Measurements from ENCODE around the gene HBE1. TPM values are rescaled to one million over a fixed set of nuclear protein-coding genes. Genes with fewer than 3 reads are reported as not detected.

HBE1 gene
- total RNA-seq, 1 experiment from 2014 or later = not detected

GRCh38 chr11:5288906-5289550 lies 19.3 kb upstream of the HBE1 start:
- no peaks in the 10 kb centered on the region for H3K27me3 ChIP-seq
- no peaks in the 10 kb centered on the region for H3K9me3 ChIP-seq
- no peak for DNase-seq
- H3K4me3 ChIP-seq = no peak overlapping the region
- no peaks in the 10 kb centered on the region for H3K36me3 ChIP-seq

GRCh38 chr11:5288108-5288905 lies 18.6 kb upstream of the HBE1 start:
- H3K4me3 ChIP-seq = no peak overlapping the region
- no peaks in the 10 kb centered on the region for H3K9me3 ChIP-seq
- no peaks in the 10 kb centered on the region for H3K36me3 ChIP-seq
- no peaks in the 10 kb centered on the region for H3K27me3 ChIP-seq
- peak; percentile 30 for DNase-seq

GRCh38 chr11:5286901-5287300 lies 17.2 kb upstream of the HBE1 start:
- H3K27me3 ChIP-seq = no peaks in the 10 kb centered on the region

GRCh38 chr11:5286351-5286750 lies 16.6 kb upstream of the HBE1 start:
- Histone ChIP-seq H3K9me3 (no peaks in the 10 kb centered on the region), H3K27me3 (no peaks in the 10 kb centered on the region), H3K4me3 (no peak overlapping the region), H3K36me3 (no peaks in the 10 kb centered on the region)
- DNase-seq = no peak

More at GRCh38 chr11:5286901-5287300, 17.2 kb upstream of the HBE1 start:
- no peak for DNase-seq
- H3K4me3 ChIP-seq = no peak overlapping the region
- no peaks in the 10 kb centered on the region for H3K36me3 ChIP-seq
- H3K9me3 ChIP-seq = no peaks in the 10 kb centered on the region

GRCh38 chr11:5285703-5286340 lies 16.1 kb upstream of the HBE1 start:
- Histone ChIP-seq H3K36me3 (no peaks in the 10 kb centered on the region), H3K4me3 (no peak overlapping the region), H3K27me3 (no peaks in the 10 kb centered on the region), H3K9me3 (no peaks in the 10 kb centered on the region)
- no peak for DNase-seq

DNA sequence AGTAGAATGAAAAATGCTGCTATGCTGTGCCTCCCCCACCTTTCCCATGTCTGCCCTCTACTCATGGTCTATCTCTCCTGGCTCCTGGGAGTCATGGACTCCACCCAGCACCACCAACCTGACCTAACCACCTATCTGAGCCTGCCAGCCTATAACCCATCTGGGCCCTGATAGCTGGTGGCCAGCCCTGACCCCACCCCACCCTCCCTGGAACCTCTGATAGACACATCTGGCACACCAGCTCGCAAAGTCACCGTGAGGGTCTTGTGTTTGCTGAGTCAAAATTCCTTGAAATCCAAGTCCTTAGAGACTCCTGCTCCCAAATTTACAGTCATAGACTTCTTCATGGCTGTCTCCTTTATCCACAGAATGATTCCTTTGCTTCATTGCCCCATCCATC lies 14.9 kb upstream of the HBE1 start:
- no peaks in the 10 kb centered on the region for H3K9me3 ChIP-seq
- no peaks in the 10 kb centered on the region for H3K36me3 ChIP-seq
- no peak for DNase-seq

GRCh38 chr11:5283882-5284281 lies 14.1 kb upstream of the HBE1 start:
- Histone ChIP-seq H3K27me3 (no peaks in the 10 kb centered on the region), H3K36me3 (no peaks in the 10 kb centered on the region), H3K9me3 (no peaks in the 10 kb centered on the region), H3K4me3 (no peak overlapping the region)
- DNase-seq = no peak

More for the DNA sequence above, 14.9 kb upstream of the HBE1 start:
- Histone ChIP-seq H3K4me3 (no peak overlapping the region), H3K27me3 (no peaks in the 10 kb centered on the region)

- Histone ChIP-seq H3K27me3 (no peaks in the 10 kb centered on the region), H3K9me3 (no peaks in the 10 kb centered on the region), H3K36me3 (no peaks in the 10 kb centered on the region), H3K4me3 (no peak overlapping the region)
- no peak for DNase-seq
These were observed 13.3 kb upstream of the HBE1 start for GRCh38 chr11:5283086-5283485.

- Histone ChIP-seq H3K36me3 (no peaks in the 10 kb centered on the region), H3K27me3 (no peaks in the 10 kb centered on the region), H3K9me3 (no peaks in the 10 kb centered on the region), H3K4me3 (no peak overlapping the region)
- DNase-seq = no peak
These were observed 12.9 kb upstream of the HBE1 start for GRCh38 chr11:5282628-5283027.

DNA sequence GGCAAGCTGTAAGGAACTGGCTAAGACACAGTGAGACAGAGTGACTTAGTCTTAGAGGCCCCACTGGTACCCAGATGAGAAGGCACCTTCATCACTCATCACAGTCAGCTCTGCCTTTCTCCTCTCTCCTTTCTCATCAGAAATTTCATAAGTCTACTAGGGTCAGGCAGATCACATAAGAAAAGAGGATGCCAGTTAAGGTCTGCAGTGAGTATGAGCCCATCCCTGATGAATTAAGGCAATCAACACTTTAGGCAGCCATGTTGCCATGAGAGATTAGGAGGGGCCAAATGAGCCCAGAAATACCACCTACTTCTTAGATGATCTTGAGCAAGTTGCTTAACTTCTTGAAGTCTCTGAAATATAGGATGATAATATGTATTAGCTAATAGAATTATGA lies 11.9 kb upstream of the HBE1 start:
- Histone ChIP-seq H3K9me3 (no peaks in the 10 kb centered on the region), H3K36me3 (no peaks in the 10 kb centered on the region), H3K27me3 (no peaks in the 10 kb centered on the region), H3K4me3 (no peak overlapping the region)
- DNase-seq = no peak

GRCh38 chr11:5280582-5281102 lies 10.9 kb upstream of the HBE1 start:
- H3K4me3 ChIP-seq = no peak overlapping the region
- no peaks in the 10 kb centered on the region for H3K36me3 ChIP-seq
- no peaks in the 10 kb centered on the region for H3K9me3 ChIP-seq
- no peaks in the 10 kb centered on the region for H3K27me3 ChIP-seq
- DNase-seq = peak; percentile 97

GRCh38 chr11:5279471-5280090 lies 9.8 kb upstream of the HBE1 start:
- H3K9me3 ChIP-seq = no peaks in the 10 kb centered on the region
- no peak overlapping the region for H3K4me3 ChIP-seq
- no peaks in the 10 kb centered on the region for H3K36me3 ChIP-seq
- no peaks in the 10 kb centered on the region for H3K27me3 ChIP-seq
- no peak for DNase-seq

DNA sequence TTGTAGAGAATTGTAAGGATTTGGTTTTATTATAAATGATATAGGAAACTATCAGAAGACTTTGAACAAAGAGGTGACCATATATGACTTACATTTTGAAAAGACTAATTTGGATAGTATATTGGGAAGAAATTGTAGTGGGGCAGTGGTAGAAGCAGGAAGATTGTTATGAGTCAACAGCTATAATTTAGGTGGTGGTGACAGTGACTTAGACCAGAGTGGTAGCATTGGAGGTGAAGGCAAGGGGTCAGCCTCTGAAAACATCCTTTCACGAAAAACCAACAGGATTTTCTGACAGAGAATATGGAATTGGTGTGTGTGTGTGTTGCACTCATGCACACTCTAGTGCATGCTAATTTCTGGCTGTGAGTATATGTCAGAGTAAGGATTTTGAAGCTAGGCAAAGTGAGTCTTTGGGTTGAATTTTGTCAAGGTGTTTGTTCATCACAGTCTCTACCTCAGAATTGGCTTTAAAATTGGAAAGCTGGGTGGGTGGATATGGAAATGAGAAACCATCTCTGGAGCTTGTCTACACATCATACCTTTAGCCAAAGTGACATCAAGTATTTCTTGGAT lies 8.2 kb upstream of the HBE1 start:
- Histone ChIP-seq H3K9me3 (no peaks in the 10 kb centered on the region), H3K4me3 (no peak overlapping the region), H3K36me3 (no peaks in the 10 kb centered on the region), H3K27me3 (no peaks in the 10 kb centered on the region)
- no peak for DNase-seq

DNA sequence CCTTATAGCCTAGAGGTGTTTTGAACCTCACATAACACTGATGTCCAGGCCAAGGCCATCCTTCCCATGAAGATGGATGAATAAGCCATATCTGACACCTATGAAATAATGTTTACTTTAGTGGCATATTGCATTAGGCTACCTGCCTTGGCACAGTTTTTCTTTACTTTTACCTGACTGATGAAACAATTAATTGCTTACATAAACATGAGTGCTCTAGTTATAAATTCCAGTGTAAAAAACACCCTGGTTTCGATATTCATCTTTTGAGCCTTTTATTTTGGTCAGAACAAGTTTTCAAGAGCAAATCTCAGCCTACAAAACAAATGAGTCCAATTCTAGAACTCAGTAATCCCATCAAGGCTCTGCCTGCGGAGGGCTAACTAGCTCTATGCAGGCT lies 7.0 kb upstream of the HBE1 start:
- DNase-seq = no peak
- Histone ChIP-seq H3K36me3 (no peaks in the 10 kb centered on the region), H3K9me3 (no peaks in the 10 kb centered on the region), H3K27me3 (no peaks in the 10 kb centered on the region), H3K4me3 (no peak overlapping the region)

- Histone ChIP-seq H3K36me3 (no peaks in the 10 kb centered on the region), H3K27me3 (no peaks in the 10 kb centered on the region), H3K9me3 (no peaks in the 10 kb centered on the region), H3K4me3 (no peak overlapping the region)
- DNase-seq = no peak
These were observed 5.8 kb upstream of the HBE1 start for GRCh38 chr11:5275369-5276110.

- H3K27me3 ChIP-seq = no peaks in the 10 kb centered on the region
- H3K4me3 ChIP-seq = no peak overlapping the region
- H3K9me3 ChIP-seq = no peaks in the 10 kb centered on the region
- no peak for DNase-seq
- H3K36me3 ChIP-seq = no peaks in the 10 kb centered on the region
These were observed 4.7 kb upstream of the HBE1 start for GRCh38 chr11:5274395-5274794.

All from MG63 (cell line).